ENCODE measurements around the gene PCAT6. TPM values are rescaled to one million over a fixed set of nuclear protein-coding genes. Genes with fewer than 3 reads are reported as not detected.

PCAT6 gene
- polyA plus RNA-seq, 2 of the 4 experiments (the other 2 are of a cell fraction): 2.3 to 2.4 TPM

DNA sequence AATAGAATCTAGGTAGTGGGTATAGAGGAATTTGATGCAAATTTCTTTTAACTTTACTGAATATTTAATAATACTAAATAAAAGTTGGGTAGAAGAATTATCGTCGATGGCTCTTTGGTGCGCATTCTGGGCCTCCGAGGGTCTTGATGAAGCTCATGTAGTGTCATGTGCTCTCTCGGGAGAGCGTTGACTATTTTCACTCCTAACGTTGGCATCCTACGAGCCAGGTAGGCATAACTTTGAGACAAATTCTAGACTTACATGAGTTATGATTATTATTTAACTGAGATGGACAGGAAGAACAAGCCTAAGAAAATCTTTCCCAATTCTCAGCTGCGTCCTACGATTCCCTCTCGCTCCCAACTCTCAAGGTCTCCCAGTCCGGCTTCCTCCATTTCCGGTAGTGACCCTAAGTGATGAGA is 550 bp upstream of the PCAT6 start:
- WGBS (ENCODE audit: missing lambda C conversion rate): 19% methylated on average over 13 of the region's 13 CpGs
- ChIA-PET POLR2A (interaction anchor here (0.5 to 1.3 kb wide), 7 partner anchors 20 to 197 kb away, joined by 3 to 7 read pairs (median 3); partner anchors contain the start of genes RABIF and TMEM183A), CTCF (interaction anchor here (1.1 to 1.9 kb wide), 3 partner anchors 16 to 85 kb away, joined by 3 to 4 read pairs (median 4); no protein-coding TSS in a partner anchor)
- ATAC-seq (no peak; a peak in 1 of 6 replicates), FAIRE-seq (no peak), DNase-seq (ENCODE audit: low read depth in 1 of 2, low spot score in 1 of 2) (no peak)
- Histone ChIP-seq H3K4me1 (peaks cover 33% of the 10 kb centered on the region), H3K9me3 (no peaks in the 10 kb centered on the region), H3K27ac (peak overlapping the region; percentile 81 to 82), H3K4me3 (peak overlapping the region; percentile 69), H3K4me2 (peak overlapping the region; percentile 94)
- TF ChIP-seq, protein P1, sequence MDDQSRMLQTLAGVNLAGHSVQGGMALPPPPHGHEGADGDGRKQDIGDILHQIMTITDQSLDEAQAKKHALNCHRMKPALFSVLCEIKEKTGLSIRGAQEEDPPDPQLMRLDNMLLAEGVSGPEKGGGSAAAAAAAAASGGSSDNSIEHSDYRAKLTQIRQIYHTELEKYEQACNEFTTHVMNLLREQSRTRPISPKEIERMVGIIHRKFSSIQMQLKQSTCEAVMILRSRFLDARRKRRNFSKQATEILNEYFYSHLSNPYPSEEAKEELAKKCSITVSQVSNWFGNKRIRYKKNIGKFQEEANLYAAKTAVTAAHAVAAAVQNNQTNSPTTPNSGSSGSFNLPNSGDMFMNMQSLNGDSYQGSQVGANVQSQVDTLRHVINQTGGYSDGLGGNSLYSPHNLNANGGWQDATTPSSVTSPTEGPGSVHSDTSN (IDR thresholded peaks at IDR 0.05): no peak
- TF ChIP-seq FOSB (CRISPR knock-in tag; IDR thresholded peaks at IDR 0.05): no peak
- no peak for TF ChIP-seq CBX2 (IDR thresholded peaks at IDR 0.05; ENCODE audit: borderline replicate concordance, low read depth)
- no peak for TF ChIP-seq EP300 (IDR thresholded peaks at IDR 0.05)
- TF ChIP-seq SMC3 (IDR thresholded peaks at IDR 0.05): no peak
- no peak for TF ChIP-seq ZFP36 (IDR thresholded peaks at IDR 0.05; ENCODE audit: borderline replicate concordance, partially characterized antibody)
- no peak for TF ChIP-seq GATA3 (IDR thresholded peaks at IDR 0.05; ENCODE audit: borderline replicate concordance)
- TF ChIP-seq, protein P2, sequence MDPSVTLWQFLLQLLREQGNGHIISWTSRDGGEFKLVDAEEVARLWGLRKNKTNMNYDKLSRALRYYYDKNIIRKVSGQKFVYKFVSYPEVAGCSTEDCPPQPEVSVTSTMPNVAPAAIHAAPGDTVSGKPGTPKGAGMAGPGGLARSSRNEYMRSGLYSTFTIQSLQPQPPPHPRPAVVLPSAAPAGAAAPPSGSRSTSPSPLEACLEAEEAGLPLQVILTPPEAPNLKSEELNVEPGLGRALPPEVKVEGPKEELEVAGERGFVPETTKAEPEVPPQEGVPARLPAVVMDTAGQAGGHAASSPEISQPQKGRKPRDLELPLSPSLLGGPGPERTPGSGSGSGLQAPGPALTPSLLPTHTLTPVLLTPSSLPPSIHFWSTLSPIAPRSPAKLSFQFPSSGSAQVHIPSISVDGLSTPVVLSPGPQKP (IDR thresholded peaks at IDR 0.05; ENCODE audit: low read depth, low read length): no peak
- no peak for TF ChIP-seq JUNB (IDR thresholded peaks at IDR 0.05)

DNA sequence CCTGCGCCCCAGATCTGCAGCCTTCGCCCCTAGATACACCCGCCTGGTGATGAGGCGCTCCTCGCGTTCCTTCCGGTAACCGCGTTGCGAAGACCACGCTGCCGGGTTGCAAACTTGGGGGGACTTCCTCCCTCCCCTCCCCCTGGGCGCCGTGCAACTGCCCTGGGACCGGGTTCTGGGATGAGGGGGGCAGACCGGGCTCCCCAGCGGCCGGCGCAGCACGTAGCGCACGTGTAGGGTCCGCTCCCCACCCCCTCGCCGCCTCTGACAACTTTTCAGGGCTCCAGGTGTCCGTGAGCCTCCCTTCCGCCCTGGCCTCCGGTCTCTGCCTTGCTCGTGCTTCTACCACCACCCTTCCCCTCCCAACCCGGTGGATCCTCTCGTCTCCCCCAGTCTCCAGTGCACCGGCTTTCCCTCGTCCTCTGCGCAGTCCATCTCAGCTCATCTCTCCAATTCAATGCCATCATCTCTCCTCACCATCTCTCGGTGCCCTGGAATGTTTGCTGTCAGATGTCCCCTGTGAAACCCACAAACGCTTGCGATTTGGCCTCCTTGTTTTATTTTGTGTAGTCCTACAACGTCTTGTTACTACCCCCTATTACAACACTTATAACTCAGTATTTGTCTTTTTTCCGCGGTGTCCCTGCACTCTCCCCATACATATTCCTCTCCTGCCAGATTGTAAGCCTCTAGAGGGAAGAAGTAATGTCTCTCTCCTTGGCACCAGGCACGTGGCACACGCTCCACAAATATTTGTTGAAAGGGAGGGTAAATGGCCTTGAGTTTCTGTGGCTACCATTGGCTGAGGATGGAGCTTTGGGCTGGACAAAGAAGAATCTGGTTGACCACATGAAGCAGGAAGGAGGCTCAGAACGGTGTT is 782 bp downstream of the PCAT6 start:
- POLR2A ChIA-PET: interaction anchor here (0.9 to 1.3 kb wide), 3 partner anchors 34 to 196 kb away, joined by 3 to 4 read pairs (median 3); partner anchors contain the start of gene TMEM183A
- CTCF ChIA-PET: interaction anchor here (1.2 to 1.9 kb wide), 3 partner anchors 9 to 87 kb away, joined by 4 read pairs; no protein-coding TSS in a partner anchor
- H3K27ac ChIP-seq: peak overlapping the region; percentile 81 to 82

DNA sequence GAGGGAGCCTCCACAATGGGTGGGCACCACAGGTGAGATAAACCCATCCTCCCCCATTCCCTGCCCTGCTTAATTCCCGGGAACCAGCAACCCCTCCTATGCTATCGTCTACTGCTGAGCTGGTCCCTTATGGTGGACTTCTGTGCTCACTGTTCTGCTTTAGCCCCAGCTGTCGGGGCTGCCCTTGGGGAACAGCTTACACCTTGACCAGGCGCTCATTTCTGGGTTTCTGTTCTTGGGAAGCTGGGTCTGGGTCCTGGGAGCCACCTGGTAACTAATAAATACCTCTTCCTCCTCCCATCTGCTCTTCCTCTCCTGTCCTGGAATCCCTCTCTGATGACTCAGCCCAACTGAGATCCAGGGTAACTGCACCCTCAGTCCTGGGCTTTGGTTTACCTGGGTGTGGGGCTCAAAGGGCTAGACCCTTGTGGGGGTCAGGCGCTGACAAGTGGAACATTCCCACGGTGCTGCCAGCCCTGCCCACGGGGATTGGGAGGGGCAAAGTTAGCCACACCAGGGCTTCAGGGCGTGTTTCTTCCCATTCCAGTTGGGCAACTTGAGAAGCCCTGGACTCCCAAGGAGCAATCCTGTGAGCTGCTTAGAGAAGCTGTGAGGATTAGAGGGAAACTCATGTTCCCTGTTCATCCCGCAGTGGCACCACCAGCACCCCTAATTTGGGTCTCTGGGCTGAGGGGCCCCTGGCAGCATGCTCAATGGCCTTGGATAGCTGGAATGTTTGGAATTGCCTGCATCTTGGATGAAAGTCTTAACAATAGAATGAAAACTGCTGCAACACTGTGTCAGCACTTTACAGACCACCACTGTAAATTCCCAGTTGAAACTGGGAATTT is 1.6 kb downstream of the PCAT6 start:
- H3K4me2 ChIP-seq: peak overlapping the region; percentile 94
- no peak for FAIRE-seq
- WGBS (ENCODE audit: missing lambda C conversion rate): 69% methylated on average over 9 of the region's 9 CpGs
- TF ChIP-seq POLR2A (IDR thresholded peaks at IDR 0.05; ENCODE audit: low read length) (no peak), HEYL (CRISPR knock-in tag; IDR thresholded peaks at IDR 0.05) (no peak), MAZ (IDR thresholded peaks at IDR 0.05; ENCODE audit: borderline replicate concordance, low read depth, low read length) (no peak), SMC3 (IDR thresholded peaks at IDR 0.05) (no peak), SREBF2 (IDR thresholded peaks at IDR 0.05) (no peak), ZSCAN20 (CRISPR knock-in tag; IDR thresholded peaks at IDR 0.05) (no peak), TFCP2L1 (CRISPR knock-in tag; IDR thresholded peaks at IDR 0.05) (no peak), HOXB13 (CRISPR knock-in tag; IDR thresholded peaks at IDR 0.05; ENCODE audit: low read depth) (no peak), ZC3H11A (IDR thresholded peaks at IDR 0.05) (no peak), RAD21 (conservative IDR thresholded peaks at IDR 0.05 in 1 of 2, IDR thresholded peaks at IDR 0.05 in 1 of 2) (no peak), TP53 (CRISPR knock-in tag; IDR thresholded peaks at IDR 0.05) (no peak), CBX2 (IDR thresholded peaks at IDR 0.05; ENCODE audit: borderline replicate concordance, low read depth) (no peak)
- TF ChIP-seq, protein P3, sequence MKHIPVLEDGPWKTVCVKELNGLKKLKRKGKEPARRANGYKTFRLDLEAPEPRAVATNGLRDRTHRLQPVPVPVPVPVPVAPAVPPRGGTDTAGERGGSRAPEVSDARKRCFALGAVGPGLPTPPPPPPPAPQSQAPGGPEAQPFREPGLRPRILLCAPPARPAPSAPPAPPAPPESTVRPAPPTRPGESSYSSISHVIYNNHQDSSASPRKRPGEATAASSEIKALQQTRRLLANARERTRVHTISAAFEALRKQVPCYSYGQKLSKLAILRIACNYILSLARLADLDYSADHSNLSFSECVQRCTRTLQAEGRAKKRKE (CRISPR knock-in tag; IDR thresholded peaks at IDR 0.05; ENCODE audit: low read depth): no peak
- TF ChIP-seq, protein P4, sequence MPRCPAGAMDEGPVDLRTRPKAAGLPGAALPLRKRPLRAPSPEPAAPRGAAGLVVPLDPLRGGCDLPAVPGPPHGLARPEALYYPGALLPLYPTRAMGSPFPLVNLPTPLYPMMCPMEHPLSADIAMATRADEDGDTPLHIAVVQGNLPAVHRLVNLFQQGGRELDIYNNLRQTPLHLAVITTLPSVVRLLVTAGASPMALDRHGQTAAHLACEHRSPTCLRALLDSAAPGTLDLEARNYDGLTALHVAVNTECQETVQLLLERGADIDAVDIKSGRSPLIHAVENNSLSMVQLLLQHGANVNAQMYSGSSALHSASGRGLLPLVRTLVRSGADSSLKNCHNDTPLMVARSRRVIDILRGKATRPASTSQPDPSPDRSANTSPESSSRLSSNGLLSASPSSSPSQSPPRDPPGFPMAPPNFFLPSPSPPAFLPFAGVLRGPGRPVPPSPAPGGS (IDR thresholded peaks at IDR 0.05): no peak
- TF ChIP-seq, protein P1 (IDR thresholded peaks at IDR 0.05): no peak

More for the DNA sequence above, 782 bp downstream of the PCAT6 start:
- WGBS (ENCODE audit: missing lambda C conversion rate): 41% methylated on average over 31 of the region's 43 CpGs
- TF ChIP-seq, protein P5, sequence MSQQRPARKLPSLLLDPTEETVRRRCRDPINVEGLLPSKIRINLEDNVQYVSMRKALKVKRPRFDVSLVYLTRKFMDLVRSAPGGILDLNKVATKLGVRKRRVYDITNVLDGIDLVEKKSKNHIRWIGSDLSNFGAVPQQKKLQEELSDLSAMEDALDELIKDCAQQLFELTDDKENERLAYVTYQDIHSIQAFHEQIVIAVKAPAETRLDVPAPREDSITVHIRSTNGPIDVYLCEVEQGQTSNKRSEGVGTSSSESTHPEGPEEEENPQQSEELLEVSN (IDR thresholded peaks at IDR 0.05; ENCODE audit: borderline replicate concordance, low read depth): 0 out of 2 replicates have a peak, but pooled peaks have one; percentile 48
- no peak for TF ChIP-seq MAFK (IDR thresholded peaks at IDR 0.05; ENCODE audit: partially characterized antibody)
- Histone ChIP-seq H3K9me3 (no peaks in the 10 kb centered on the region), H3K4me2 (peak overlapping the region; percentile 94), H3K4me1 (peaks cover 23% of the 10 kb centered on the region), H3K4me3 (peak overlapping the region; percentile 69)
- DNase-seq (ENCODE audit: low read depth in 1 of 2, low spot score in 1 of 2) (peak in 1 of 2 experiments; percentile 14), FAIRE-seq (no peak), ATAC-seq (peak in 1 of 2 experiments; percentile 4; a peak in 3 of 6 replicates)

More for the DNA sequence above, 1.6 kb downstream of the PCAT6 start:
- ChIA-PET CTCF (interaction anchor here (0.9 to 1.9 kb wide), 4 partner anchors 8 to 93 kb away, joined by 3 to 4 read pairs (median 4); no protein-coding TSS in a partner anchor), POLR2A (no interaction called here)
- H3K4me1 ChIP-seq: peaks cover 23% of the 10 kb centered on the region
- no peaks in the 10 kb centered on the region for H3K9me3 ChIP-seq
- H3K4me3 ChIP-seq: no peak overlapping the region
- DNase-seq (ENCODE audit: low read depth in 1 of 2, low spot score in 1 of 2) (peak in 1 of 2 experiments; percentile 25), ATAC-seq (no peak)
- peak overlapping the region in 1 of 2 experiments; percentile 2; a peak in 1 of 6 replicates for H3K27ac ChIP-seq
